ENCODE data around the gene PAPOLA.

GRCh38 chr14:96478119-96478518, 24.1 kb upstream of the PAPOLA start:
- TF ChIP-seq CTCF (conservative IDR thresholded peaks at IDR 0.05; ENCODE audit: low read depth in 2 of 2) (no peak), POLR2AphosphoS5 (IDR thresholded peaks at IDR 0.05; ENCODE audit: low read depth) (no peak), EZH2 (IDR thresholded peaks at IDR 0.05; ENCODE audit: low read depth, unreplicated experiment) (no peak), EZH2phosphoT487 (IDR thresholded peaks at IDR 0.05; ENCODE audit: unreplicated experiment) (no peak), REST (IDR thresholded peaks at IDR 0.05; ENCODE audit: unreplicated experiment) (no peak), JUNB (IDR thresholded peaks at IDR 0.05; ENCODE audit: unreplicated experiment) (no peak), ZNF114 (CRISPR knock-in tag; IDR thresholded peaks at IDR 0.05) (no peak), CREB1 (CRISPR knock-in tag; IDR thresholded peaks at IDR 0.05; ENCODE audit: low read depth) (no peak)
- TF ChIP-seq, protein P1, sequence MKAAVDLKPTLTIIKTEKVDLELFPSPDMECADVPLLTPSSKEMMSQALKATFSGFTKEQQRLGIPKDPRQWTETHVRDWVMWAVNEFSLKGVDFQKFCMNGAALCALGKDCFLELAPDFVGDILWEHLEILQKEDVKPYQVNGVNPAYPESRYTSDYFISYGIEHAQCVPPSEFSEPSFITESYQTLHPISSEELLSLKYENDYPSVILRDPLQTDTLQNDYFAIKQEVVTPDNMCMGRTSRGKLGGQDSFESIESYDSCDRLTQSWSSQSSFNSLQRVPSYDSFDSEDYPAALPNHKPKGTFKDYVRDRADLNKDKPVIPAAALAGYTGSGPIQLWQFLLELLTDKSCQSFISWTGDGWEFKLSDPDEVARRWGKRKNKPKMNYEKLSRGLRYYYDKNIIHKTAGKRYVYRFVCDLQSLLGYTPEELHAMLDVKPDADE (IDR thresholded peaks at IDR 0.05) = no peak

Data from GM23338 (cell line).